HEK293 (cell line): Measurements from ENCODE around the gene KLHL17.

Experiments used
- BCL11B ChIP-seq: fragments of 450-650 bp; formaldehyde crosslinking; IDR thresholded peaks from 2 replicates; pipeline ENCODE4 v1.5.1; 2016; ENCODE audit warnings: low read depth, missing biosample characterization, missing genetic modification characterization
- BCL6B ChIP-seq: fragments of 450-650 bp; formaldehyde crosslinking; IDR thresholded peaks from 2 replicates; pipeline ENCODE4 v1.5.1; 2017; ENCODE audit warnings: missing biosample characterization, missing genetic modification characterization
- GLI2 ChIP-seq: fragments of 450-650 bp; formaldehyde crosslinking; IDR thresholded peaks from 2 replicates; pipeline ENCODE4; 2017; ENCODE audit warnings: missing biosample characterization, missing genetic modification characterization, low read depth, borderline replicate concordance
- HIC1 ChIP-seq: fragments of 450-650 bp; formaldehyde crosslinking; IDR thresholded peaks from 2 replicates; pipeline ENCODE4 v1.5.1; 2016; ENCODE audit warnings: missing biosample characterization, missing genetic modification characterization
- PBX3 ChIP-seq: sonication (generic); formaldehyde crosslinking; IDR thresholded peaks from 2 replicates; pipeline ENCODE4 v1.8.1; 2022; ENCODE audit warnings: mild to moderate bottlenecking, moderate library complexity, missing genetic modification reagents
- TRIM28 ChIP-seq: IDR thresholded peaks from 2 replicates; pipeline ENCODE4 v1.6.1; 2011; ENCODE audit warnings: low read length, control low read depth, borderline replicate concordance
- ZBTB20 ChIP-seq: fragments of 450-650 bp; formaldehyde crosslinking; IDR thresholded peaks from 2 replicates; pipeline ENCODE4 v1.5.1; 2016; ENCODE audit warnings: missing biosample characterization, missing genetic modification characterization
- ZBTB26 ChIP-seq: fragments of 450-650 bp; formaldehyde crosslinking; optimal IDR thresholded peaks from 2 replicates; pipeline ENCODE3; 2016; ENCODE audit warnings: missing biosample characterization, mild to moderate bottlenecking, missing genetic modification characterization
- ZBTB7A ChIP-seq: fragments of 450-650 bp; formaldehyde crosslinking; IDR thresholded peaks from 2 replicates; pipeline ENCODE4 v1.5.1; 2016; ENCODE audit warnings: low read depth, missing biosample characterization, missing genetic modification characterization
- ZFP37 ChIP-seq: fragments of 450-650 bp; formaldehyde crosslinking; IDR thresholded peaks from 2 replicates; pipeline ENCODE4 v1.5.1; 2016; ENCODE audit warnings: missing biosample characterization, missing genetic modification characterization
- ZFP69B ChIP-seq: fragments of 450-650 bp; formaldehyde crosslinking; IDR thresholded peaks from 2 replicates; pipeline ENCODE4 v1.5.1; 2016; ENCODE audit warnings: missing biosample characterization, missing genetic modification characterization
- ZIC2 ChIP-seq: fragments of 450-650 bp; formaldehyde crosslinking; IDR thresholded peaks from 2 replicates; pipeline ENCODE4 v1.5.1; 2016; ENCODE audit warnings: missing biosample characterization, missing genetic modification characterization
- ZNF121 ChIP-seq: fragments of 450-650 bp; formaldehyde crosslinking; IDR thresholded peaks from 2 replicates; pipeline ENCODE4 v1.5.1; 2016; ENCODE audit warnings: missing biosample characterization, missing genetic modification characterization
- ZNF16 ChIP-seq: fragments of 450-650 bp; formaldehyde crosslinking; IDR thresholded peaks from 2 replicates; pipeline ENCODE4 v1.5.1; 2016; ENCODE audit warnings: low read depth, missing biosample characterization, missing genetic modification characterization
- ZNF184 ChIP-seq: fragments of 450-650 bp; IDR thresholded peaks from 2 replicates; pipeline ENCODE4 v1.5.1; 2018; ENCODE audit warnings: missing biosample characterization, mild to moderate bottlenecking, missing genetic modification characterization
- ZNF19 ChIP-seq: fragments of 450-650 bp; formaldehyde crosslinking; IDR thresholded peaks from 2 replicates; pipeline ENCODE4; 2016; ENCODE audit warnings: missing biosample characterization, missing genetic modification characterization, low read depth
- ZNF2 ChIP-seq: fragments of 450-650 bp; formaldehyde crosslinking; IDR thresholded peaks from 2 replicates; pipeline ENCODE4 v1.5.1; 2016; ENCODE audit warnings: missing biosample characterization, missing genetic modification characterization
- ZNF211 ChIP-seq: fragments of 450-650 bp; formaldehyde crosslinking; IDR thresholded peaks from 2 replicates; pipeline ENCODE4 v1.5.1; 2016; ENCODE audit warnings: low read depth, missing biosample characterization, missing genetic modification characterization
- ZNF239 ChIP-seq: fragments of 450-650 bp; formaldehyde crosslinking; IDR thresholded peaks from 2 replicates; pipeline ENCODE4 v1.5.1; 2016; ENCODE audit warnings: missing biosample characterization, missing genetic modification characterization
- ZNF335 ChIP-seq: fragments of 450-650 bp; formaldehyde crosslinking; conservative IDR thresholded peaks from 2 replicates; pipeline ENCODE4 v1.5.1; 2016; ENCODE audit warnings: missing biosample characterization, missing genetic modification characterization
- ZNF404 ChIP-seq: fragments of 450-650 bp; formaldehyde crosslinking; IDR thresholded peaks from 2 replicates; pipeline ENCODE4 v1.5.1; 2017; ENCODE audit warnings: missing biosample characterization, missing genetic modification characterization
- ZNF433 ChIP-seq: fragments of 450-650 bp; formaldehyde crosslinking; IDR thresholded peaks from 2 replicates; pipeline ENCODE4 v1.5.1; 2016; ENCODE audit warnings: missing biosample characterization, missing genetic modification characterization, low read depth
- ZNF518A ChIP-seq: fragments of 450-650 bp; formaldehyde crosslinking; conservative IDR thresholded peaks from 2 replicates; pipeline ENCODE4 v1.5.1; 2016; ENCODE audit warnings: low read depth, missing biosample characterization, missing genetic modification characterization
- ZNF558 ChIP-seq: fragments of 450-650 bp; formaldehyde crosslinking; IDR thresholded peaks from 2 replicates; pipeline ENCODE4 v1.5.1; 2016; ENCODE audit warnings: missing biosample characterization, missing genetic modification characterization
- ZNF560 ChIP-seq: fragments of 450-650 bp; formaldehyde crosslinking; IDR thresholded peaks from 2 replicates; pipeline ENCODE4 v1.5.1; 2017; ENCODE audit warnings: missing biosample characterization, missing genetic modification characterization, borderline replicate concordance
- ZNF677 ChIP-seq: fragments of 450-650 bp; IDR thresholded peaks from 2 replicates; pipeline ENCODE4 v1.5.0; 2018; ENCODE audit warnings: missing biosample characterization, mild to moderate bottlenecking, missing genetic modification characterization, moderate library complexity
- ZNF692 ChIP-seq: fragments of 450-650 bp; formaldehyde crosslinking; IDR thresholded peaks from 2 replicates; pipeline ENCODE4 v1.5.1; 2016; ENCODE audit warnings: missing biosample characterization, missing genetic modification characterization

KLHL17 gene

GRCh38 chr1:932776-933602 is 27.4 kb upstream of the KLHL17 start (continued):
- TF ChIP-seq ZFP69B (tag by site-specific recombination) (peak; percentile 32; the same call in 1 of the 2 replicates), ZNF518A (tag by site-specific recombination) (no peak), ZNF677 (tag by site-specific recombination) (no peak), ZNF692 (tag by site-specific recombination) (0 out of 2 replicates have a peak, but pooled peaks have one; percentile 28), BCL6B (no peak), ZNF211 (no peak), PBX3 (CRISPR knock-in tag) (no peak), ZNF404 (tag by site-specific recombination) (no peak), ZNF16 (no peak), ZNF433 (tag by site-specific recombination) (no peak), ZBTB20 (0 out of 2 replicates have a peak, but pooled peaks have one; percentile 8), ZNF558 (tag by site-specific recombination) (no peak), ZBTB26 (tag by site-specific recombination) (no peak), ZIC2 (tag by site-specific recombination) (no peak), HIC1 (tag by site-specific recombination) (peak; percentile 27; the same call in 1 of the 2 replicates), ZNF239 (tag by site-specific recombination) (no peak), TRIM28 (no peak), ZNF560 (tag by site-specific recombination) (no peak), ZFP37 (tag by site-specific recombination) (no peak), ZNF2 (no peak), ZNF335 (tag by site-specific recombination) (no peak), ZNF19 (tag by site-specific recombination) (no peak), ZBTB7A (tag by site-specific recombination) (0 out of 2 replicates have a peak, but pooled peaks have one; percentile 38), BCL11B (tag by site-specific recombination) (peak; percentile 44), ZNF184 (tag by site-specific recombination) (no peak), GLI2 (no peak), ZNF121 (tag by site-specific recombination) (no peak)
